Retinal pigment epithelial cell (primary cell): ENCODE measurements around the gene SDHD.

Experiments used
- DNase-seq: peaks from one replicate; pipeline ENCODE4 v3.0.0-alpha.2; 2010; ENCODE audit warnings: low read depth
- H3K4me3 ChIP-seq: 2 replicates; pipeline ENCODE4 v1.5.1; 2011; ENCODE audit warnings: mild to moderate bottlenecking, low read length, control low read depth, moderate library complexity
- TF ChIP-seq, protein P1 (sequence below): conservative IDR thresholded peaks from 2 replicates; pipeline ENCODE4 v1.5.1; 2011; ENCODE audit warnings: low read depth, low read length, control low read depth, inconsistent platforms

The SDHD gene

DNA sequence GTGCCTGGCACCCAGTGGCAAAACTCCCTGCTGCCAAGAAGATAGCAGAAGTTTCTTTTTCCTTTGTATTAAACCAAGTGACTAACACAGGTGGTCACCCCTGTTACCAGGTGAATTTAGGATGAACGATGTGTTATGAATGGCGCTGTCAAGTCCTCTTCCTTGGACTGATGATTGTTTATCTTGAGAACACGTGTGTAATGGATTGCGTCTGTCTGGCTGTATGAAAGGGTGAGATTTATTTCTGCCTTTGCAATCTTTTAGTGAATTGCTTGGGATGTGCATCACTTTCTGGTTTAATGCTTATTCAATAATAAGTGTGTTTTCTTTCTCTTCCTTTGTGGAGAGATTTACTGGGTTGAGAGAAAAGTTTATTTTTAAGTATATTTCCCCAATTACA lies 36.5 kb downstream of the SDHD start:
- H3K4me3 ChIP-seq, result no peak overlapping the region
- no peak for DNase-seq
- TF ChIP-seq, protein P1, sequence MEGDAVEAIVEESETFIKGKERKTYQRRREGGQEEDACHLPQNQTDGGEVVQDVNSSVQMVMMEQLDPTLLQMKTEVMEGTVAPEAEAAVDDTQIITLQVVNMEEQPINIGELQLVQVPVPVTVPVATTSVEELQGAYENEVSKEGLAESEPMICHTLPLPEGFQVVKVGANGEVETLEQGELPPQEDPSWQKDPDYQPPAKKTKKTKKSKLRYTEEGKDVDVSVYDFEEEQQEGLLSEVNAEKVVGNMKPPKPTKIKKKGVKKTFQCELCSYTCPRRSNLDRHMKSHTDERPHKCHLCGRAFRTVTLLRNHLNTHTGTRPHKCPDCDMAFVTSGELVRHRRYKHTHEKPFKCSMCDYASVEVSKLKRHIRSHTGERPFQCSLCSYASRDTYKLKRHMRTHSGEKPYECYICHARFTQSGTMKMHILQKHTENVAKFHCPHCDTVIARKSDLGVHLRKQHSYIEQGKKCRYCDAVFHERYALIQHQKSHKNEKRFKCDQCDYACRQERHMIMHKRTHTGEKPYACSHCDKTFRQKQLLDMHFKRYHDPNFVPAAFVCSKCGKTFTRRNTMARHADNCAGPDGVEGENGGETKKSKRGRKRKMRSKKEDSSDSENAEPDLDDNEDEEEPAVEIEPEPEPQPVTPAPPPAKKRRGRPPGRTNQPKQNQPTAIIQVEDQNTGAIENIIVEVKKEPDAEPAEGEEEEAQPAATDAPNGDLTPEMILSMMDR, result no peak

DNA sequence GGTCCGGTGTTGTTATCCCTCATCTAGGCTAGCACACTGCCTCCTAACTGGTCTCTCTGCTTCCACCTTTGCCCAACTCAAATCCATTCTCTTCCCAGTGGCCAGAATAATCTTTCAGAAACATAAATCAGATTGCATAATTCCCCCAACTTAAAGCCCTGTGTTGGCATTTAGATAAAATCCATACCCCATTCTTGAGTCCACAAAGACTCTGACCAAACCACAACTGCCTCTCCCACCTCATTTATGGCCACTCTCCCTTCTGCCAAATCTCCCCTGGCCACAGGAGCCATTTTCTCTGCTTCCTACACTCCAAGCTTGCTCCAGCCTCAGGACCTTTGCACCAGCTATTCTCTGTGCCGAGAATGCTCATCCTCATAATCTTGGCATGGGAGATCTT lies 40.4 kb downstream of the SDHD start:
- no peak overlapping the region for H3K4me3 ChIP-seq
- TF ChIP-seq, protein P1, result no peak
- DNase-seq, result no peak

DNA sequence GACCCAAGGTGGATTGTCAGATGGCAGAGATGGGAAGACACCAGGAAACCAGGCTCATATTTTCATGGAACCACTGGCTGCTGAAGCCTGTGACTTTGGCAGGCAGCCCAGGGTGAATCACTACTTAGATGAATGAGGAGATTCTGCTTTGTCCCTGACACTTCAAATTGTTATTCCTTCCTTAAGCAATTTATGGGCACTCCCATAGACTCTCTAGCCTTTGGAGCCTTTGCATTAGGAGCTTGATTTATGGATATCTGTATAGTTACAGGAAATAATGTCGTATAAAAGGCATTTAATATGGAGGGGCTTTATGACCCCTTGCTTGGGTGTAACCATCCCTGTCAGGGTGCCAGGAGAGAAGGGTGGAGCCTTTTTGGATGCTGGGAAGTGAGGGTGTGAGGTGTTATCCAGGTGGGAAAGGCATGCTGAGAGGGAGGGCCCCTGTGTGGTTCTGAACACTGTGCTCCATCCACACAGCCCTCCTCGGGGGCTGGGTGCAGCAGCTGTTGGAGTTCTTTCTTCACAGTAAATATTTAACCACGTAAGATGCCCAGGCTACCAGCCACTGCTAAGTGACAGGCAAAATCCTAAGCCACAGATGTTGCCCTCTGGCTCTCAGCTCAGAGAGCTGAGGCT lies 41.9 kb downstream of the SDHD start:
- no peak overlapping the region for H3K4me3 ChIP-seq
- TF ChIP-seq, protein P1, result no peak
- DNase-seq, result no peak

DNA sequence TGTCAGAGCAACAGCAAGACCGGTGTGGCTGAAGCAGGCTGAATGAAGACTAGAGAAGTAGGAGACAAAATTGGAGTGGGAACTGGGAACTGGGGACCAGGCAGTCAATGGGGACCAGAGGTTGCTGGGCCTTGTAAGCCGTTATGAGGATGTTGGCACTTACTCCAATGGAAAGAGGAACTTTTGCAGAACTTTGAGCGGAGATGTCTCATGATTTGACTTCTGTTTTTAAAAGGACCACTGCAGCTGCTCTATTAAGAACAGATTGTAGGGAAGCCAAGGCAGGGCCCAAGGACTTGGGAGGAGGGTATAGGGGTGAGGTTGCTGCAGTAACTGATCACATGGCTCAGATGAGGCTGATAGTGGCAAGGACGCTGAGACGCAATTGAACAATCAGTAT lies 43.0 kb downstream of the SDHD start:
- TF ChIP-seq, protein P1, result no peak
- H3K4me3 ChIP-seq, result no peak overlapping the region
- DNase-seq, result no peak

DNA sequence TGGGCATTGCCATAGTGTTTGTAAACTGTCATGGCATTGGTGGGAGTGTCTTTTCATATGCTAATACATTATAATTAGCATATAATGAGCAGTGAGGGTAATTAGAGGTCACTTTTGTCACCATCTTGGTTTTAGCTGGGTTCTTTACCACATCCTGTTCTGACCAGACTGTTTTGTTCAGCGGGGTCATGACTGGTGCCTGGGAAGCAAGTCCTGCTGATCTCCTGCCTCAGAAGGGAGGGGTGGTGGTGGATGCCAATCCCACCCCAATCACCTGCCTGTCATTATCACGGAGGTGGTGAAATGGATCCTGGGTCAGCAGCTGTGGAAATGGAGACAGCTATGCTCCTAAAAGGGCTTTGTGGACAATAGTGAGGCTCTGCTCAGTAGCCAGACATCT lies 46.1 kb downstream of the SDHD start:
- no peak overlapping the region for H3K4me3 ChIP-seq
- TF ChIP-seq, protein P1, result no peak
- no peak for DNase-seq

DNA sequence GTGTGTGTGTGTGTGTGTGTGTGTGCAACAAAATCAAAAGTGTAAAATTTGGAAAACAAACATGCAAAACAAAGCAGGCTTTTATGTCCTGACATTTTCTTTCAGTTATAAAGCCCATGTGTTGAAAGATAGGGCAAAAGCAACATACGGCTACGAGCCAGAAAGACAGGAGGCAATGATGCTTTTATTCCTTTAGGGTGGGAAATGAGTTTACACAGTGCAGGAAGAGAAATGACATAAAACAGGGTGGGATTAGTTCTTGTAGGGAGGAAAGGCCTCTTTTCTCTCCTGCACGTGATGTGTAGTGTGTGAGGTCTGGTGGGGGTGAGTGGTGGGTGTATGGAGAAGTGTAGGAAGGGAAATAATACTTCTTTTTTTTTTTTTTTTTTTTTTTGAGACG lies 47.8 kb downstream of the SDHD start:
- no peak overlapping the region for H3K4me3 ChIP-seq
- no peak for DNase-seq
- TF ChIP-seq, protein P1, result no peak

DNA sequence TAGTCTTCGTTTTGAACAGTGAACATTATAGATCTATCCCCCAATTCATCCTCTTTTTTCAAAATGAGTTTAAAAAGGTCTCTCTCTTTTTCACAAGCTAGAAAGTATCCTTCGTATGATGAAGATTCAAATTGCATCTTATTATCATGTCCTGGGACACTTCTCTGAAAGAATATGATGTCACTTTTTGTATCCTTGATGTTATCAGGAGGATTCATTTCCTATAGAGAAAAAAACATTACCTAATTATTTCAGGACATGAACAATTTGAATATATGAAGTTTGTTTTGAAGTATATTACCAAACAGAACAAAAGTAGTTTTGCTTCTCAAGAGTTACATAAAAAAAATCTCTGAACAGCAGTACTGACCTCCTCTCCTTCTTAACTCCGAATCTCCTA lies 56.9 kb downstream of the SDHD start:
- DNase-seq, result no peak
- TF ChIP-seq, protein P1, result no peak
- H3K4me3 ChIP-seq, result no peak overlapping the region
